ENCODE measurements around the gene ALPG.

ALPG gene

DNA sequence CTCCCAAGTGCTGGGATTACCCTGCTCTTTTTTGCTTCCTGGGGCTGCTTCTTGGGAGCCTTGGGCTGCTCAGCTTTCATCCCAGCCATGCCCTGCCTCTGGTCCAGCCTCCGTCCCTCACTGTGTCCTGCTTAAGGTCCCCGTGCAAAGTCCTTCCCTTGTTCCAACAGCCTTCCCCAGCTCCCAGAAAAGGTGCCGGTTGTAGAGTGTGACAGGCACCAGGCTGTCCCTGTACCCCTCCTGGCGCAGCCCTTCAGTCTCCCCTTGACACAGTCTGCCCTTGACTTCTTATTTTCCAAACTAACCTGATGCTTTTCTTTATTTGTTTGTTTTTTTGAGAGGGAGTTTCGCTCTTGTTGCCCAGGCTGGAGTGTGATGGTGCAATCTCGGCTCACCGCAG, 29.2 kb downstream of the ALPG start:
- TF ChIP-seq, protein P1, sequence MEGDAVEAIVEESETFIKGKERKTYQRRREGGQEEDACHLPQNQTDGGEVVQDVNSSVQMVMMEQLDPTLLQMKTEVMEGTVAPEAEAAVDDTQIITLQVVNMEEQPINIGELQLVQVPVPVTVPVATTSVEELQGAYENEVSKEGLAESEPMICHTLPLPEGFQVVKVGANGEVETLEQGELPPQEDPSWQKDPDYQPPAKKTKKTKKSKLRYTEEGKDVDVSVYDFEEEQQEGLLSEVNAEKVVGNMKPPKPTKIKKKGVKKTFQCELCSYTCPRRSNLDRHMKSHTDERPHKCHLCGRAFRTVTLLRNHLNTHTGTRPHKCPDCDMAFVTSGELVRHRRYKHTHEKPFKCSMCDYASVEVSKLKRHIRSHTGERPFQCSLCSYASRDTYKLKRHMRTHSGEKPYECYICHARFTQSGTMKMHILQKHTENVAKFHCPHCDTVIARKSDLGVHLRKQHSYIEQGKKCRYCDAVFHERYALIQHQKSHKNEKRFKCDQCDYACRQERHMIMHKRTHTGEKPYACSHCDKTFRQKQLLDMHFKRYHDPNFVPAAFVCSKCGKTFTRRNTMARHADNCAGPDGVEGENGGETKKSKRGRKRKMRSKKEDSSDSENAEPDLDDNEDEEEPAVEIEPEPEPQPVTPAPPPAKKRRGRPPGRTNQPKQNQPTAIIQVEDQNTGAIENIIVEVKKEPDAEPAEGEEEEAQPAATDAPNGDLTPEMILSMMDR (IDR thresholded peaks at IDR 0.05; ENCODE audit: control extremely low read depth, extremely low read depth, low read depth, missing control alignments) = no peak
- ChIA-PET POLR2A (no interaction called here), CTCF (interaction anchor here (1.5 to 2.1 kb wide), 3 partner anchors 11 to 536 kb away, joined by 3 to 7 read pairs (median 5); no protein-coding TSS in a partner anchor)
- no peak for DNase-seq (ENCODE audit: extremely low spot score)

DNA sequence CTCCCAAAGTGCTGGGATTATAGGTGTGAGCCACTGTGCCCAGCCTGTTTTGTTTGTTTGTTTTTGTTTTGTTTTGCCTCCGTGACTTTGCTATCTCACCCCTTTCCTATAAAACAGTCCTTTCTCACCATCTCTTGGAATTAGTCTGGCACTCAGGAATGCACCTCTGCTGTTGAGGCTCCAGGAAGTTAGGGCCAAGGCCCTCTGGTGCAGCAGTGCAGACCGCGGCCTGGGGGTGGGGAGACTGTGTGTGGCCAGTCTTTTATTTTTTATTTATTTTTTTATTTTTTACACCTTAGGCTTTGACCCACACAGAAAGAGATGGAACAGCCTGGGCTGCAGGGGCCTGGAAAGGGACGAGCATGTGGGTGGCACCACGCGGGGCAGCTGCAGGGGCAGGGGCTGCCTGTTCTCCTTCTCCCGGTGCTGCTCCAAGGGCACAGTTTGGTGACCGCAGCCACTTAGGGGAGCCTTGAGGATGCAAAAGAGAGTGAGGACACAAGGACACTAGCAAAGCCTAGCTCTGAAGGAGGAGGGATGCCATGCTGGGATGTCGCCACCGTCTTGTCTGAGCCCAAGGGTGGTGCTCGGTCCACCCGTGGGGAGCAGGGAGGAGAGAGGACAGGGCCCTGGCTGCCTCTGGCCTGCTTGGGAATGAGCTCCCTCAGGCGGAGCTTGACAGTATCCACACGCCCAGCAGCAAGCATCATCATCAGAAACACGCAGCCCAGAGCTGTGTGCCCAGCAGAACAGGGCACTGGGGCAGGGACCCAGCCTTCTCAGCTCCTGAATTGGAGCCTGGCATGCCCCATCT, 29.9 kb downstream of the ALPG start:
- TF ChIP-seq, protein P1 (IDR thresholded peaks at IDR 0.05; ENCODE audit: control extremely low read depth, extremely low read depth, low read depth, missing control alignments) = no peak
- no peak for DNase-seq (ENCODE audit: extremely low spot score)
- ChIA-PET POLR2A (no interaction called here), CTCF (interaction anchor here (1.0 to 2.1 kb wide), 5 partner anchors 11 to 536 kb away, joined by 3 to 6 read pairs (median 5); no protein-coding TSS in a partner anchor)

DNA sequence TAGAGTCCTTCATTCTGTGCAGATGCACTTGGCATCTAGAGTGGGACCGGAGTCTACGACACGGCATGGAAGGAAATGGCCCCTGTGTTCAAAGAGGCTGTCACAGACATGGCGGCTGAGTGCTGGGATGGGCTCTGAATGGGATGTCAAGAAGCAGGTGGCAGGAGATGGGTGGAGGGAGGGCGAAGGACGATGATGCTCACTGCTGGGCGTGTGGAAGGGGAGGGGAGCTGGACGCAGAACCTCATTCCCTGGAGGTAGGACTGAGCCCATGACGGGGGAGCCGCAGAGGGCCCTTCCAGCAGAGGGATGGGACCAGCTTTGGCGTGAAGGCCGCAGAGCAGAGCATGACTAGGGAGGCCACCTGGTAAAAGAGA, 30.5 kb downstream of the ALPG start:
- TF ChIP-seq, protein P1 (IDR thresholded peaks at IDR 0.05; ENCODE audit: control extremely low read depth, extremely low read depth, low read depth, missing control alignments) = no peak
- CTCF ChIA-PET = interaction anchor here (0.7 to 2.1 kb wide), 5 partner anchors 10 to 537 kb away, joined by 3 to 6 read pairs (median 5); no protein-coding TSS in a partner anchor
- POLR2A ChIA-PET = no interaction called here
- no peak for DNase-seq (ENCODE audit: extremely low spot score)

DNA sequence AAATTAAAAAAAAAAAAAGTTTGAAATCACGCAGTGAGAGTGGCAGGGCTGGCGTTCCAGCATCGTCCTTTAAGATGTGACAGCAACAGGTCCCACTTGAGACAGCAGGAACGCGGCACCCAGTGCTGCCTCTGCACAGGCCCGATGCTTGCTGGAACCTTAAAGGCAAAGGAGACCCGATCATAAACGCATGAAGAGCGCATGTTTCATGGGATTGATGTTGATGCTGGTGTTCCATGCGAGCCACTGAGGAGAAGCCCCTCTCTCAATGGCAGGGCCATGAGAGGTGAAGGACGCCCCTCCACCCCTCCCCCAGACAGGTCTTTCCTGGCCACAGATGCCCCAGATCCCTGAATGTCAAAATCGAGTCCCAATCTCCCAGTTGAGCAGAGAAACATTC, 31.4 kb downstream of the ALPG start:
- no peak for DNase-seq (ENCODE audit: extremely low spot score)
- CTCF ChIA-PET = interaction anchor here (1.4 to 2.1 kb wide), 3 partner anchors 9 to 538 kb away, joined by 5 to 6 read pairs (median 6); no protein-coding TSS in a partner anchor
- POLR2A ChIA-PET = no interaction called here
- TF ChIP-seq, protein P1 (IDR thresholded peaks at IDR 0.05; ENCODE audit: control extremely low read depth, extremely low read depth, low read depth, missing control alignments) = no peak

DNA sequence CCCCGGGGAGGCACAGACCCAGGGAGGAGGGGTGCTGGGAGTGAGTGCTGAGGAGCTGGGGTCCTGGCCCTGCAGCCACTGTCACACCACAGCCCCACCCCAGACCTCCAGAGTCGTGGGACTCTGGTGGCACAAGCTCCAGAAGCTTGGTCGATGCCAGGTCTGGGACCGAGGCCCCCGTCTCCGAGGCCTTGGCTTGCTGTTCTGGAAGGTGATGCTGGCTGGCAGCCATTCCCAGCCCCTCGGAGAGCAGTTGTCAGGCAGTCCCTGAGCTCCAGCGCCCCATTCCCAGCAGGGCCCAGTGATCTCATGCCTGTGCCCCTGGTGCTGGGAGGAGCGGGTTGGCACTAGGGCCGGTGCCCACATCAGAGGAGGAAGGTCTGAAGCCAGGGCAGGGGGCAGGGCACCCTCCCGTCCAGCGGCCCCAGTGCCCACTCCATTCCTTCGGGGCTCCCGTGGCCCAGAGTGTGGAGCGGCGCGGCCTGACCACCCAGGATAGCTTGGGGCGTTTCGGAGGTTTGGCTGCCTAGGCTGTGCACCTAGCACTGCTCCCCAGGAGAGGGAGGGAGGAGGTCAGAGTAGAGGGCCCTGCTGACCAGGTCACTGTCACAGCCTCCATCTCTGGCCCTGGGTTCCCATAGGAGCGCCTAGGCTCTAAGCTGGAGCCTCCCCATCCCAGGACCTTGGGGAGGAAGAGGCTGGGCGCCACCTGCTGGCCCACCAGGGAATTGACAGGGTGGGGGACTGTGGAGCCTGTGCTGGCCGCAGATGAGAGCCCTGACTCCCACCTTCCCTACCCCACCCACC, 32.5 kb downstream of the ALPG start:
- no peak for DNase-seq (ENCODE audit: extremely low spot score)
- ChIA-PET POLR2A (no interaction called here), CTCF (interaction anchor here (0.7 to 2.3 kb wide), 31 partner anchors 9 to 587 kb away, joined by 3 to 19 read pairs (median 4); no protein-coding TSS in a partner anchor)

DNA sequence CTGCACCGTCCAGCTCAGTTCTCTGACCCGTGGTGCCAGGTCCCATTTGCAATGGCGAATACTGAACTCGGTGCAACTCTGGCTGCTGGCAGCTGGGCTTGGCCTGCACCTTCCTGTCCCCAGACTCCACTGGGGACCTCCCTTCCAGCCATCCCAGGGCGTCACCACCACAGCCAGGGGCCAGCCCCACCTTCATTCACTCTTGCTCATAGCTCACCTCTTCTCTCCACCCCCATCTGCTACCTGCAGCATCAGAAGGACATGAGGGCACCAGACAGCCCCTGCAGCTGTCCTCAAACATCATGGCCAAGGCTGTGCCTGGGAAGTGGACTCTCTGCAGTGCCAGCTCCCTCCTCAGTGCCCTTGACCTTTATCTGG, 33.1 kb downstream of the ALPG start:
- TF ChIP-seq, protein P1 (IDR thresholded peaks at IDR 0.05; ENCODE audit: control extremely low read depth, extremely low read depth, low read depth, missing control alignments) = no peak
- no peak for DNase-seq (ENCODE audit: extremely low spot score)
- CTCF ChIA-PET = interaction anchor here (0.9 to 2.3 kb wide), 28 partner anchors 9 to 588 kb away, joined by 3 to 19 read pairs (median 4); no protein-coding TSS in a partner anchor
- POLR2A ChIA-PET = no interaction called here

More for the DNA sequence above, 32.5 kb downstream of the ALPG start:
- TF ChIP-seq, protein P1 (IDR thresholded peaks at IDR 0.05; ENCODE audit: control extremely low read depth, extremely low read depth, low read depth, missing control alignments) = peak; percentile 60

All from GM10248 (cell line).